Lower lobe of right lung (tissue), 2 donors: ENCODE measurements around the gene HMCN2. TPM values are rescaled to one million over a fixed set of nuclear protein-coding genes. Genes with fewer than 3 reads are reported as not detected.
A peak's percentile ranks its signal among the peaks of the same experiment; 100 is the strongest.

Experiments
- ATAC-seq, 2 donors: fragments of 200-7000 bp; cut with Tn5 transposase; one replicate each; pipeline ENCODE4 v1.9.1; 2020 to 2022; ENCODE audit warnings: mild to moderate bottlenecking in 2 of 2, moderate library complexity in 2 of 2
- DNase-seq: peaks from one replicate; pipeline ENCODE4 v3.0.0-alpha.2; 2020
- H3K27ac ChIP-seq: fragments of 200-600 bp; one replicate; pipeline ENCODE4 v1.8.0; 2022
- H3K27me3 ChIP-seq: fragments of 200-600 bp; one replicate; pipeline ENCODE4 v1.8.0; 2022; ENCODE audit warnings: low read depth
- H3K36me3 ChIP-seq: fragments of 200-600 bp; one replicate; pipeline ENCODE4 v1.8.0; 2022; ENCODE audit warnings: mild to moderate bottlenecking
- H3K4me1 ChIP-seq: fragments of 200-600 bp; one replicate; pipeline ENCODE4 v1.8.0; 2022
- H3K4me3 ChIP-seq: fragments of 200-600 bp; one replicate; pipeline ENCODE4 v1.8.0; 2022; ENCODE audit warnings: mild to moderate bottlenecking
- H3K9me3 ChIP-seq: fragments of 200-600 bp; one replicate; pipeline ENCODE4 v1.8.0; 2022
- intact Hi-C: fragments of 100-400 bp; cut with DNase I; formaldehyde crosslinking; loops from one replicate; pipeline ENCODE4 v1.11.0; 2022
- total RNA-seq: library from RNA; stranded (reverse); fragmentation: NEBNext Ultra II Directional; extraction: Animal tissue kit (Norgen Biotek cat#: 25700); gene quantifications from one replicate; pipeline ENCODE4 v1.2.1, GENCODE V29; 2021
- TF ChIP-seq, protein P1 (sequence below): fragments of 200-600 bp; IDR thresholded peaks from one replicate; pipeline ENCODE4 v1.8.0; 2022; ENCODE audit warnings: antibody characterized with exemption, mild to moderate bottlenecking
- donor health status: DM: no; HTN: yes; CAD: no; lungs with severe emphysema.

HMCN2 gene
- total RNA-seq, 1 donor from 2014 or later: 4.7 TPM

DNA sequence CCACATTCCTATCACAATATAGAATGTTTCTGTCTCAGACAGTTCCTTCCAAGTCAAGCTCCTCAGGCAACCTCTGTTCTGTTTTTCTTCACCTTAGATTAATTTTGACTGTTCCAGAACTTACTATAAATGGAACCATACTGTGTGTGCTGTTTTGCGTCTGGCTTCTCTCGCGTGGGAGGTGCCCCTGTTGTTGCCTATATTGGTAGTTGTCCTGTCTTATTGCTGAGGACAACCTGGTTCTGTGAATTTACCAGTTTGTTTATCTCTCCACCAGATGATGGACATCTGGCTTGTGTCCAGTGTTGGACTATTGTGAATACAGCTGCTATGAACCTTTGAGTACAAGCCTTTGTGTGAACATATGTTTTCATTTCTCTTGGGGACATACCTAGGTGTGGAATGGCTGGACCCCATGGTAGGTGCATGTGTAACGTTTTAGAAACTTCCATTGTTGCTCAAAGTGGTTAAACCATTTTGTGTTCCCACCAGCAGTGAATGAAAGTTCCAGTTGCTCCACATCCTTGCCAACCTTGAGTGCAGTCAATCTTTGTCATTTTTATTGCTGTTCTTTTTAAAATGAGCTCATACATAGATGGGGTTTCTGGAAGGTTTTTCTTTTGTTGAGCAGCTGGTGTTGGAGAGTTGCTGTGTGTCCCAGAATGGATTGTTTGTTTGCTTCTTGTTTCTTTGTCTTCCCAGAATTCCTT is 18.1 kb downstream of the HMCN2 start:
- Histone ChIP-seq H3K4me3 (no peak overlapping the region), H3K27me3 (peaks cover 11% of the 10 kb centered on the region), H3K36me3 (no peaks in the 10 kb centered on the region), H3K27ac (no peak overlapping the region), H3K4me1 (peaks cover 39% of the 10 kb centered on the region), H3K9me3 (no peaks in the 10 kb centered on the region)
- ATAC-seq: no peak
- TF ChIP-seq, protein P1, sequence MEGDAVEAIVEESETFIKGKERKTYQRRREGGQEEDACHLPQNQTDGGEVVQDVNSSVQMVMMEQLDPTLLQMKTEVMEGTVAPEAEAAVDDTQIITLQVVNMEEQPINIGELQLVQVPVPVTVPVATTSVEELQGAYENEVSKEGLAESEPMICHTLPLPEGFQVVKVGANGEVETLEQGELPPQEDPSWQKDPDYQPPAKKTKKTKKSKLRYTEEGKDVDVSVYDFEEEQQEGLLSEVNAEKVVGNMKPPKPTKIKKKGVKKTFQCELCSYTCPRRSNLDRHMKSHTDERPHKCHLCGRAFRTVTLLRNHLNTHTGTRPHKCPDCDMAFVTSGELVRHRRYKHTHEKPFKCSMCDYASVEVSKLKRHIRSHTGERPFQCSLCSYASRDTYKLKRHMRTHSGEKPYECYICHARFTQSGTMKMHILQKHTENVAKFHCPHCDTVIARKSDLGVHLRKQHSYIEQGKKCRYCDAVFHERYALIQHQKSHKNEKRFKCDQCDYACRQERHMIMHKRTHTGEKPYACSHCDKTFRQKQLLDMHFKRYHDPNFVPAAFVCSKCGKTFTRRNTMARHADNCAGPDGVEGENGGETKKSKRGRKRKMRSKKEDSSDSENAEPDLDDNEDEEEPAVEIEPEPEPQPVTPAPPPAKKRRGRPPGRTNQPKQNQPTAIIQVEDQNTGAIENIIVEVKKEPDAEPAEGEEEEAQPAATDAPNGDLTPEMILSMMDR: no peak
- intact Hi-C loops: no loop called here
- no peak for DNase-seq

DNA sequence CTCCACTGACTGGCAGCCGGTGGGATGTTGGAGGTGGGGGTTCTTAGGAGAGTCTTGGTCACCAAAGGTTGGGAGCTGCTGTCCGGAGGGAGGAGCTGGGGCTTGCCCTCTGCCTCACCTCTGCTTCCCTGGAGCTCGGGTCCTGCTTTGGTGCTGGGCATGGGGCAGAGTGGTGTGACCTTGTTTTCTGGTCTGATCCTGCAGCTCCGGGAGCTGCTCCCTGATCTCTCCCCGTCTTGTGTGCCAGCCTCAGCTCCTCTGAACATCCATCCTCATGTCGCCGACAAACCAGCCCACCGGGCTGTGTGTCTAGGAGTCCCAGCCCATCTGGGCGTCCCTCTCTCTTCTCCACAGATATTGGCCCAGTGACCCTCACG is 18.7 kb downstream of the HMCN2 start:
- H3K4me3 ChIP-seq: no peak overlapping the region
- no peak overlapping the region for H3K27ac ChIP-seq
- peaks cover 42% of the 10 kb centered on the region for H3K4me1 ChIP-seq
- no peaks in the 10 kb centered on the region for H3K9me3 ChIP-seq
- intact Hi-C loops: no loop called here
- TF ChIP-seq, protein P1: no peak
- ATAC-seq (no peak), DNase-seq (no peak)
- peaks cover 16% of the 10 kb centered on the region for H3K27me3 ChIP-seq
- no peaks in the 10 kb centered on the region for H3K36me3 ChIP-seq

DNA sequence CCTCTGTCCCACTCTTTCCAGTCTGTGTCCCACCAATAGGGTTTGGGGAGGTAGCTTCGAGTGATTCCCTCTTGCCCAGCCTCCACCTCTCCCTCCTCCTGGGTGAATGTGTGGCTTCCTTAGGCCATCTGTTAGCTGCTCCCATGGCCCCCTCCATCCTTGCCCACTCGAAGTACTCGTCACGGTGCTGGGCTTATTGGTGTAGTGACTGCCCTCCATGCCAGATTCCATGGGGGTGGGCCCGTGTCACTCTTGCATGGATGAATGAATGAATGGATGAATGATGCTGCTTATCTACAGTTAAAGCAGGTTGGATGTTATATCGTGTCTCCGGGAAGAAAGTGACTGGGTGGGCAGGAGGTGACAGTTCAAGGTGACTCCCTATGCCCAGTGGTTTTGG is 19.1 kb downstream of the HMCN2 start:
- Histone ChIP-seq H3K27ac (no peak overlapping the region), H3K36me3 (no peaks in the 10 kb centered on the region), H3K9me3 (no peaks in the 10 kb centered on the region), H3K4me1 (peaks cover 42% of the 10 kb centered on the region), H3K27me3 (peaks cover 21% of the 10 kb centered on the region), H3K4me3 (no peak overlapping the region)
- intact Hi-C loops: no loop called here
- DNase-seq (no peak), ATAC-seq (no peak)
- TF ChIP-seq, protein P1: no peak

DNA sequence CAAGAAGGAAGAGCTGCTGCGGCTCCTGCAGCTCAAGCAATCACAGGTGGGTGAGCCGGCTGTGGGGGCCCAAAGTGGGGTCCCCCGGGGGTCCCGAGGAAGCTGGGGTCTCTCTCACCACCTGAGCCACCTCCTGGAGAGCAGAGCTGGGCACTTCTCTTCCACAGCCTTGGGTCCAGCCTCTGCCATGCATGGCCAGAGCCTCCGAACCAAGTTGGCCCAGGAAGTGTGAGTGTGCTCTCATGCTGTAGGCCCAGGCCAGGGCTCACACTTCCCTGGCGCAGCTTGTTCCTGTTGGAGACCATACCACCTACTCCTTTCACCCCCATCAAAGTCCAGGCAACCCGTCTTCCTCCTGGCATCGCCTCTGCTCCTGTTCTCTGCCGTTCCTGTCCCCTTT is 19.7 kb downstream of the HMCN2 start:
- TF ChIP-seq, protein P1: no peak
- Histone ChIP-seq H3K27me3 (peaks cover 25% of the 10 kb centered on the region), H3K27ac (no peak overlapping the region), H3K4me1 (peaks cover 42% of the 10 kb centered on the region), H3K9me3 (no peaks in the 10 kb centered on the region), H3K36me3 (no peaks in the 10 kb centered on the region), H3K4me3 (no peak overlapping the region)
- intact Hi-C loops: no loop called here
- ATAC-seq (no peak), DNase-seq (no peak)

DNA sequence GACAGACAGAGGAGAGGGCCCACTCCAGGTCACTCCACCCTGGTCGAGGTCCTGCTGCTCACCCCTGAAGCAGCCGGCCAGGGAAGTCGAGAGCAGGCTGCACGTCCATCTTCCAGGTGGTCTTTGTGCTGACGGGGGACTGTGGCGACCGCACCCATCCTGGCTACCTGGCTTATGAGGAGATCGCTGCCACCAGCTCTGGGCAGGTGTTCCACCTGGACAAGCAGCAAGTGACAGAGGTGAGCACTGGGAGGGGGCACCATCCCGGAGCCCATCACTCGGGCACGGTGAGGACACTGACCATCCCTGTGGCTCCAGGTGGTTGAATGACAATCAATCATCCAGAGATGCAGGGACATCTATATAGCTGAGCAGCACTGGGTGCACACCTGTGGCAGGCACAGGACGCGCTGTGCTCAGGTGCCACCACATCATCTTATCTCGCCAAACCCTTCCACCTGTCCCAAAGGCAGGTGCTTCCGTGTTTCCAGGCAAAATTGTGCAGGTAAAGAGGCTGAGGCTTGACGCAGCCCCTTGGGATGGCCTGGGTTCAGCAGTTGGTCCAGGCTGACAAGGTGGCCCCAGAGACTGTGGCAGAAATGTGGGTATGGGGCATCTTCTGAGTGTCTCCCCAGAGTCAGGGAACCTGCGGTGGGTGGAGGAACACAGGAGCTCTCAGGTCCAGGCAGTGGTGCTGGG is 20.7 kb downstream of the HMCN2 start:
- Histone ChIP-seq H3K36me3 (no peaks in the 10 kb centered on the region), H3K9me3 (no peaks in the 10 kb centered on the region), H3K27ac (peak overlapping the region; percentile 76), H3K27me3 (peaks cover 22% of the 10 kb centered on the region), H3K4me3 (no peak overlapping the region), H3K4me1 (peaks cover 42% of the 10 kb centered on the region)
- TF ChIP-seq, protein P1: no peak
- intact Hi-C loops: no loop called here
- no peak for ATAC-seq
- peak; percentile 5 for DNase-seq
